ENCODE results near the gene BLOC1S3.

DNA sequence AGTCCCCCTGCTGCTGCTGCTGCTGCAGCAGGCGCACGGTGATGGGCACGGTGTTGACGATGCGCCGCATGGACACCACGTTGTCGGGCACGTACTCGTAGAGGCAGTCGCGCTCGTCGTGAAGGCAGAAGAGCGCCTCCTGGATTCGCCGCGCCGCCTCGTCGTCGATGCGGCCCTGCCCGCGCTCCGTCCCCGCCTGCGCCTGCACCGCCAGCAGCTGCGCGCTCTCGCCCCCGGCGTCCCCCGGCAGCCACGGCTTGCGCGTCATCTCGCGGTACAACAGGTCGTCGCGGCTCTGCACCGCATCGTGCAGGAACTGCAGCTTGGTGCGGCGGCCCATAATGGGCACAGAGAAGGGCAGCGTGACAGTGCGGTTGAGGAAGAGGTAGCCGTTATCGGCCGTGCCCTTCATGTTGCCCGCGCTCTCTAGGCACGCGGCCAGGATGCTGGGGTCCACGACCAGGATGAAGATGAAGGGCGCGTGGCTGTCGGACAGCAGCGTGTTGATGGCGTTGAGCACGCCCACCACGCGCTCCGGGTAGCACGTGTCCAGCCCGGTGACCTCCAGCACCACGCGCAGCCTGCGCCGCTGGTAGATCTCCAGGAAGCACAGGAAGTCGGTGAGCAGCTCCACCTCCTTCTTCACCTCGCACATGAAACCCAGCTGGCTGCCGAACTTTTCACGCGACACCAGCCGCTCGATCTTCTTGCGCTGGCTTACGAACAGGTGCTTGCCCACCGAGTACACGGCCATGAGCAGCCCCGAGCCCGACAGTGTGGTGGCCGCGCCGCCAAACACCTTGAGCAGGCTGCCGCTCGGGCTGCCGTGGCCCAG, 25.9 kb upstream of the BLOC1S3 start:
- TF ChIP-seq EZH2 (IDR thresholded peaks at IDR 0.05; ENCODE audit: low read length, unreplicated experiment), result no peak
- no peak for TF ChIP-seq CTCF (conservative IDR thresholded peaks at IDR 0.05; ENCODE audit: low read depth, low read length)
- TF ChIP-seq EZH2phosphoT487 (IDR thresholded peaks at IDR 0.05; ENCODE audit: borderline replicate concordance, low read length), result no peak
